GM19438 (cell line): Measurements from ENCODE around the gene NTN5.

Source experiments
- ATAC-seq: cut with Tn5 transposase; IDR thresholded peaks from one replicate; pipeline ENCODE4 v1.9.1; 2021; ENCODE audit warnings: low read depth; ENCODE audit not compliant: unreplicated experiment

Gene NTN5

GRCh38 chr19:48617146-48617937 is 55.5 kb downstream of the NTN5 start:
- ATAC-seq: no peak

- no peak for ATAC-seq
These were observed 56.2 kb downstream of the NTN5 start for GRCh38 chr19:48616491-48617056.

- no peak for ATAC-seq
These were observed 56.8 kb downstream of the NTN5 start for GRCh38 chr19:48616041-48616436.

- no peak for ATAC-seq
These were observed 57.4 kb downstream of the NTN5 start for GRCh38 chr19:48615231-48616040.

- no peak for ATAC-seq
These were observed 58.2 kb downstream of the NTN5 start, which contains the start of gene FAM83E for GRCh38 chr19:48614436-48615230. FAM83E (minus strand) TSS chr19:48615076; CDS start chr19:48613372, 1,704 bp downstream.

- no peak for ATAC-seq
These were observed 58.9 kb downstream of the NTN5 start for GRCh38 chr19:48613852-48614435.

- ATAC-seq: no peak
These were observed 59.6 kb downstream of the NTN5 start for GRCh38 chr19:48613024-48613851.

- ATAC-seq: no peak
These were observed 60.9 kb downstream of the NTN5 start for GRCh38 chr19:48611872-48612271.
